Measurements from ENCODE around the gene HDHD5.

GRCh38 chr22:17205432-17205831 lies 46.4 kb upstream of the HDHD5 start:
- no peak for TF ChIP-seq MYC (IDR thresholded peaks at IDR 0.05; ENCODE audit: insufficient read depth, insufficient read length, insufficient replicate concordance, low read length, severe bottlenecking)
- no peak for TF ChIP-seq ATF3 (IDR thresholded peaks at IDR 0.05; ENCODE audit: borderline replicate concordance, extremely low read depth, low read depth, low read length)
- no peak for TF ChIP-seq BACH1 (IDR thresholded peaks at IDR 0.05; ENCODE audit: borderline replicate concordance)
- TF ChIP-seq CTCF (IDR thresholded peaks at IDR 0.05 in 2 of 3, conservative IDR thresholded peaks at IDR 0.05 in 1 of 3; ENCODE audit: control insufficient read depth in 2 of 3, extremely low read depth in 1 of 3, insufficient read depth in 1 of 3, low read depth in 3 of 3, low read length in 3 of 3): peak in 2 of 3 experiments; percentile 26 to 44; a peak in 3 of 6 replicates
- peak; percentile 62 for TF ChIP-seq RAD21 (IDR thresholded peaks at IDR 0.05; ENCODE audit: insufficient read depth, low read depth, low read length)
- no peak for TF ChIP-seq TCF12 (IDR thresholded peaks at IDR 0.05; ENCODE audit: low read depth, low read length)
- no peak for TF ChIP-seq ZBTB33 (IDR thresholded peaks at IDR 0.05)
- TF ChIP-seq FOS (IDR thresholded peaks at IDR 0.05; ENCODE audit: borderline replicate concordance, extremely low read depth, insufficient read length): no peak
- TF ChIP-seq ZNF217 (IDR thresholded peaks at IDR 0.05): no peak
- TF ChIP-seq PBX3 (IDR thresholded peaks at IDR 0.05; ENCODE audit: insufficient replicate concordance, low read depth, low read length): no peak
- no peak for TF ChIP-seq KDM1A (IDR thresholded peaks at IDR 0.05; ENCODE audit: borderline replicate concordance)
